Astrocyte of the spinal cord (primary cell): ENCODE measurements around the gene ILKAP.
A peak's percentile ranks its signal among the peaks of the same experiment; 100 is the strongest.

Source experiments
- DNase-seq: peaks from one replicate; pipeline ENCODE4 v3.0.0; 2011; ENCODE audit warnings: low read depth, low spot score
- H3K4me3 ChIP-seq: 2 replicates; pipeline ENCODE4 v1.5.1; 2011; ENCODE audit warnings: low read depth, mild to moderate bottlenecking, low read length, moderate library complexity
- in situ Hi-C: cut with HindIII; loops from 2 replicates; pipeline ENCODE4 v1.10.0; 2017; ENCODE audit warnings: low sequenced_read_pairs
- TF ChIP-seq, protein P1 (sequence below): IDR thresholded peaks from 2 replicates; pipeline ENCODE4 v1.5.1; 2012; ENCODE audit warnings: low read depth, mild to moderate bottlenecking, low read length, inconsistent platforms

Gene ILKAP

DNA sequence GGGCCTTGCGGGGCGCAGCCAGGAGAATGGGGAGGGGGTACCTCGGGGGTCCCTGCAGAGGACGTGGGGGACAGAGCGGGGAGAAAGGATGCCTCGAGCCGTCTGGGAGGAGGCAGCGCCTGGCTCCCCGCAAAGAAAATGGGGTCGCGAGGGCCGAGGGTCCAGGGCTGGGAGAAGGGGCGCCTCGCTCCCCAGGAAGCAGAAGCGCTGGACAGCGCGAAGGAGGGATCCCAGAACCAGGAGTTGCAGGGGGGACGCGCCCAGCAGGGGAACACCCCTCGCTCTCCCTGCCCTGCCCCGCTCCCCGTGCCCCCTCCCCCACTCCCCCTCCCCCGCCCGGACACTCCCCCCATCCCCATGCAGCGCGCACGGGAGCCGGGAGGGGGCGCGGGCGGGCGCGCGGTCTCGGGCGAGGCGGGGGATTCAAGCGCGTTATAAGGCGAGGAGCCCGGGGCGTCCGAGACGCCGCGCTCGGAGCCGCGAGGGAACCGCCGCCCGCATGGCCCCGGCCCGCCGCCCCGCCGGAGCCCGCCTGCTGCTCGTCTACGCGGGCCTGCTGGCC lies 44.9 kb downstream of the ILKAP start, which contains the start of gene ERFE:
ERFE (plus strand) TSS at position 462 of the 562 bp plus-strand sequence; CDS start at position 500, 38 bp downstream.
- DNase-seq, result no peak
- peak within 1 kb of the TSS; percentile 21 for H3K4me3 ChIP-seq
- TF ChIP-seq, protein P1, sequence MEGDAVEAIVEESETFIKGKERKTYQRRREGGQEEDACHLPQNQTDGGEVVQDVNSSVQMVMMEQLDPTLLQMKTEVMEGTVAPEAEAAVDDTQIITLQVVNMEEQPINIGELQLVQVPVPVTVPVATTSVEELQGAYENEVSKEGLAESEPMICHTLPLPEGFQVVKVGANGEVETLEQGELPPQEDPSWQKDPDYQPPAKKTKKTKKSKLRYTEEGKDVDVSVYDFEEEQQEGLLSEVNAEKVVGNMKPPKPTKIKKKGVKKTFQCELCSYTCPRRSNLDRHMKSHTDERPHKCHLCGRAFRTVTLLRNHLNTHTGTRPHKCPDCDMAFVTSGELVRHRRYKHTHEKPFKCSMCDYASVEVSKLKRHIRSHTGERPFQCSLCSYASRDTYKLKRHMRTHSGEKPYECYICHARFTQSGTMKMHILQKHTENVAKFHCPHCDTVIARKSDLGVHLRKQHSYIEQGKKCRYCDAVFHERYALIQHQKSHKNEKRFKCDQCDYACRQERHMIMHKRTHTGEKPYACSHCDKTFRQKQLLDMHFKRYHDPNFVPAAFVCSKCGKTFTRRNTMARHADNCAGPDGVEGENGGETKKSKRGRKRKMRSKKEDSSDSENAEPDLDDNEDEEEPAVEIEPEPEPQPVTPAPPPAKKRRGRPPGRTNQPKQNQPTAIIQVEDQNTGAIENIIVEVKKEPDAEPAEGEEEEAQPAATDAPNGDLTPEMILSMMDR, result peak; percentile 50
- in situ Hi-C loops, result no loop called here

DNA sequence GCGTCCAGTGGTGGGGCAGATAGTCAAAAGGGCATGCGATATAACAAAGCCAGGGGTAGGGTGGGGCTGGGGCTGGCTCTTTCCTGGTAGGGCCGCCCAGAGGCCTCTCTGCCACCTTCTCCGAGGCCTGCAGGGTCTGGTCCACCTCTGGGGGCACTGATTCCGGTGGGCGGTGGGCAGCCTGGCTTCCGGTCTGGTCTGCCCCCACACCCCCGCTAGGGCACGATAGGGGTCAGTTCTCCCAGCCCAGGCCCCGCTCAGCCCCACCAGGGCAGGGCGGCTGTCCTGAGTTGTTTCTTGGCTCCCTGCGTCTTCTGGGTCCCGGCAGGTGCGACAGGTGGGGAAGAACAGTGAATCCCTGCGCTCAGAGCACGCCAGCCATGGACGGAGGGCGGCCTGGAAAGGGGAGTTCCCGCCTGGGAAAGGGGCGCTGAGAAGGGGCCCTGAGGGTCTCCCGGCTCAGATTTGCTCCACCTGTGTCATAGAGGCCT lies 45.4 kb downstream of the ILKAP start:
- no peak overlapping the region for H3K4me3 ChIP-seq
- TF ChIP-seq, protein P1, result no peak
- in situ Hi-C loops, result no loop called here
- no peak for DNase-seq

DNA sequence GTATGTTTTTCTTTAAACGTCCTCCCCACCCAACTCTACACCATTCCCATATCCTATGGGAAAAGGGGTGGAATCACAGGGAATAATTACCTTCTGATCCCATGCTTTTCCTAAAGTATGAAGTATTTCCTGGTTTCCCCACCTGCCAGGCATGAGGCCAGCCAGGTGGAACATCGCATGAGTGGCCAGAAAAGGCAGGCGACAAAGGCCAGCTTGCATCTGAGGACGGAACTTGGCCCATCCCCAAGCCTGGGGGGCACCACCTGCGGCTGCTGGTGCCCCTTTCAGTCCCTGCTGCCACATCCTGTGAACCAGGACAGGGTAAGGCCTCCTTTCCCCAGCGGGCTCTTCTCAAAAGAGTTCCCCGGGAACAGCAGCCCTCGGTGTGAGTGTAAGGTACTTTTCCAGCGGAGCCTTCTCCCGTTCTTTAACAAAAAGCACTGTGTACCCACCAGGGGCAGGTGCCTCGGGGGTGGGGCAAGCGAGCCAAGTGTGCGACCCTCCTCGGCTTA lies 45.9 kb downstream of the ILKAP start:
- TF ChIP-seq, protein P1, result no peak
- no peak overlapping the region for H3K4me3 ChIP-seq
- in situ Hi-C loops, result no loop called here
- no peak for DNase-seq

DNA sequence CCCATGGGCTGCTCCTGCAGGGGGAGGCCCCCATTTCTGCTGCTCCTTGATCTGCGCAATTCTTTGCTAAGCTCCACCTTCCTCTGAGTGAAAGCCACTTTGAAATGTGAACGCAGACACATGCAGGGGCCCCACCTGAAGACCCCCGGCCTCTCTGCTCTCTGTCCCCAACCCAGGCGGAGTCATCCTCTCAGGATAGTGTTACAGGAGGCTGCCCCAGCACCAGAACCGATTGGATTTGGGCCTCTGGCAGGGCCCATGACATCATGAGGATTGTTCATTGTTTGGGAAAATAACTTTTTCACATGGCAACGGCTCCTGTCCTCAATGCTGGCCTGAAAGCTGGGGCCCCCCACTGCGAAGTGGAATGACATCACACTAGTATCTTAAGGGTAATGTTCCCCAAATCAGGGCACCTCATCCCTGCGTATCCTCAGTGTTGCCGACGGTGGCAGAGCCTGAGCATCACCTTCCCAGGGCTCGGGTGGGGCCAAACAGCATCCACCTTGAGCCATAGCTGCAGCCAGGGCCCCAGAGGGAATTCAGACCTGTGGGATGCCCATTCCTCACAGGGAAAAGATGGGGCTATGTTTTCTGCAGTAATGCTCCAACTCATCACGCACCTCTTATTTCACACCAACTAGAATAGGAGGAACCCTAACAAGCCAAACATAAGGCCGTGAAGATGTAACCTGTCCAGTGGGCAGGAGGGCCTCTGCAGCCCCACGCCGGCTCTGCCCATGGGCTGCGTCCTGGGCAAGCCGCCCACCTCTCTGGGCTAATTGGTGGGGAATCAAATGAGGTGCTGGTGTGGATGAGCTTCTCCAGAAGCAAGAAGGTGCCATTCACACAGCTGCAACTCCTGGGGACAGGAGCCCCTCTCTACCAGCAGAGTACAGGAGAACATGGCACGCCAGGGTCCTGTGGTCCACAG lies 47.5 kb downstream of the ILKAP start:
- TF ChIP-seq, protein P1, result no peak
- H3K4me3 ChIP-seq, result no peak overlapping the region
- DNase-seq, result no peak
- in situ Hi-C loops, result no loop called here

DNA sequence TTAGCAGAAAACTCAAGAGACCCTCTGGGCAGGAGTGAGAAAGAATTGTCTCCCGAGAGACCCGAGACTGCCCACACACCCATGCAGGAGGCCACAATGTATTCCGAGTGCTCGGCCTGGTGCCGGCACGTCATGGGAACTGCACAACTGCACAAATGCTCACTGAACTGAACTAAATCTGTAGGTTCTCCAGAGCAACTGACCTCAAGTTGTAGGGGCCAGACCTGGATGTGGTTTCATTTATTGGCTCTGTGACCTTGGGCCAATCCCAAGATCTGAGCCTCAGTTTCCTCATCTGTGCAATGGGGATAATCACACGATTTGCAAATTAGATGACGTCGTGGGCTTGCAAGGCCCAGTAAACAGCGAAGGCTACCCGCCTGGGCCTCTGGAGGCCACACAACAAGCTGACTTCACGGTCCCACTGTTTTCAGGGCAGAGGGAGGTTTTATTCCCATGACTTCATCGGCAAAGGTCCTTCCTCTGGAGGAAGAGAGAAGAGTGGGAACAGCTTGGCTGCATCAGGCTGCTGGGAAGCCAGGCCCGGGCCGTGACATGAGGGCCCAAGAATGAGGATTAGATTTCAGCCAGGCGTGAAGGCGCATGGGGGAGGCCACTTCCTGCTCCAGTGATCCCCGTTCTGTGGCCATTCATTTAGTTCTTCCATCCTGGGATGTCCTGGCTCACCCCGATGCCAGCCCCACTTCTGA lies 48.3 kb downstream of the ILKAP start:
- in situ Hi-C loops, result no loop called here
- H3K4me3 ChIP-seq, result no peak overlapping the region
- TF ChIP-seq, protein P1, result no peak
- DNase-seq, result peak; percentile 28

DNA sequence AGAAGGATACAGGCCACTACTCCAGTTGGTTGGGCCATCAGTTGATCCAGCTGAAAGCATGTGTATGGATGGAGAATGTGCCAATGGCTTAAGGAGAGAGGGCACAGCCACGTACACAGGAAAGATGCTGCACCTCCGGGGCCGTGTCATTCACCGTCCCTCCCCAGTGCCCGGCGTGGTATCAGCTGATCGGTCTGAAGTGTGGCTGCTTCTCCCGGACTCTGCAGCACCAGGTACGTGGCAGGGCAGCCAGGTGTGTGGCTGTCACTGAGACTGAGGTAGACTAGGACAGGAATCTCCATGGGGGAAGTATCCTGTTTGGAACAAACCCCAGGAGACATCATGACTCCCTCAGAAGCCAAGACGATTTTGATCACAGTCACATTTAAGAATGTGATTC lies 48.9 kb downstream of the ILKAP start:
- TF ChIP-seq, protein P1, result no peak
- in situ Hi-C loops, result no loop called here
- H3K4me3 ChIP-seq, result no peak overlapping the region
- DNase-seq, result no peak
